ENCODE results near the gene CD84.

- TF ChIP-seq CTCF (IDR thresholded peaks at IDR 0.05) = no peak
- no peak for TF ChIP-seq POLR2A (IDR thresholded peaks at IDR 0.05)
Measured at GRCh38 chr1:160500321-160500990, 78.8 kb downstream of the CD84 start.
